ENCODE data around the gene EIF4A3.

GRCh38 chr17:80183581-80184422 is 36.9 kb upstream of the EIF4A3 start:
- TF ChIP-seq POLR2AphosphoS5 (IDR thresholded peaks at IDR 0.05; ENCODE audit: borderline replicate concordance, low read depth, low read length) (no peak), EZH2 (IDR thresholded peaks at IDR 0.05) (no peak)
